ENCODE measurements around the gene BLNK. TPM values are rescaled to one million over a fixed set of nuclear protein-coding genes. Genes with fewer than 3 reads are reported as not detected.
A peak's percentile ranks its signal among the peaks of the same experiment; 100 is the strongest.

The BLNK gene
- total and polyA plus RNA-seq, 9 donors, result 1.2 to 3.2 (median 1.6) TPM

- Histone ChIP-seq H3K27me3 (ENCODE audit: control insufficient read depth, insufficient read depth, low read length) (no peaks in the 10 kb centered on the region), H3K9me3 (replicated peaks; ENCODE audit: control insufficient read depth, low read depth, low read length) (no peaks in the 10 kb centered on the region), H3K4me3 (ENCODE audit: low read length) (no peak overlapping the region), H3K36me3 (ENCODE audit: control insufficient read depth, insufficient read depth, low read length) (no peaks in the 10 kb centered on the region), H3K4me1 (ENCODE audit: control insufficient read depth, insufficient read depth, low read length) (no peaks in the 10 kb centered on the region), H3K27ac (ENCODE audit: low read length) (no peak overlapping the region)
- WGBS (ENCODE audit: insufficient coverage), result no CpG with 5 or more reads among the region's 5 CpGs
- no peak for DNase-seq
Measured at GRCh38 chr10:96288151-96288621, 16.8 kb upstream of the BLNK start.

GRCh38 chr10:96287392-96288105 lies 16.2 kb upstream of the BLNK start:
- no peaks in the 10 kb centered on the region for H3K4me1 ChIP-seq (ENCODE audit: control insufficient read depth, insufficient read depth, low read length)
- no peaks in the 10 kb centered on the region for H3K36me3 ChIP-seq (ENCODE audit: control insufficient read depth, insufficient read depth, low read length)
- H3K27ac ChIP-seq (ENCODE audit: low read length), result no peak overlapping the region
- H3K9me3 ChIP-seq (replicated peaks; ENCODE audit: control insufficient read depth, low read depth, low read length), result no peaks in the 10 kb centered on the region
- no peak overlapping the region for H3K4me3 ChIP-seq (ENCODE audit: low read length)
- WGBS (ENCODE audit: insufficient coverage), result 20% methylated on average over 2 of the region's 6 CpGs
- peak; percentile 78 for DNase-seq
- no peaks in the 10 kb centered on the region for H3K27me3 ChIP-seq (ENCODE audit: control insufficient read depth, insufficient read depth, low read length)

- no peaks in the 10 kb centered on the region for H3K9me3 ChIP-seq (replicated peaks; ENCODE audit: control insufficient read depth, low read depth, low read length)
- no peaks in the 10 kb centered on the region for H3K4me1 ChIP-seq (ENCODE audit: control insufficient read depth, insufficient read depth, low read length)
- DNase-seq, result no peak
- no peak overlapping the region for H3K4me3 ChIP-seq (ENCODE audit: low read length)
- 42% methylated on average over 4 of the region's 8 CpGs for WGBS (ENCODE audit: insufficient coverage)
- H3K27me3 ChIP-seq (ENCODE audit: control insufficient read depth, insufficient read depth, low read length), result no peaks in the 10 kb centered on the region
- H3K36me3 ChIP-seq (ENCODE audit: control insufficient read depth, insufficient read depth, low read length), result no peaks in the 10 kb centered on the region
- H3K27ac ChIP-seq (ENCODE audit: low read length), result no peak overlapping the region
Measured at GRCh38 chr10:96285331-96285752, 14.0 kb upstream of the BLNK start.

GRCh38 chr10:96283756-96284155 lies 12.4 kb upstream of the BLNK start:
- no peaks in the 10 kb centered on the region for H3K27me3 ChIP-seq (ENCODE audit: control insufficient read depth, insufficient read depth, low read length)

GRCh38 chr10:96283351-96283750 lies 12.0 kb upstream of the BLNK start:
- Histone ChIP-seq H3K27me3 (ENCODE audit: control insufficient read depth, insufficient read depth, low read length) (no peaks in the 10 kb centered on the region), H3K9me3 (replicated peaks; ENCODE audit: control insufficient read depth, low read depth, low read length) (no peaks in the 10 kb centered on the region), H3K36me3 (ENCODE audit: control insufficient read depth, insufficient read depth, low read length) (no peaks in the 10 kb centered on the region), H3K4me1 (ENCODE audit: control insufficient read depth, insufficient read depth, low read length) (no peaks in the 10 kb centered on the region), H3K27ac (ENCODE audit: low read length) (no peak overlapping the region), H3K4me3 (ENCODE audit: low read length) (no peak overlapping the region)
- no peak for DNase-seq
- WGBS (ENCODE audit: insufficient coverage), result 40% methylated on average over 1 of the region's 2 CpGs

More at GRCh38 chr10:96283756-96284155, 12.4 kb upstream of the BLNK start:
- no peak for DNase-seq
- no peaks in the 10 kb centered on the region for H3K9me3 ChIP-seq (replicated peaks; ENCODE audit: control insufficient read depth, low read depth, low read length)
- no peak overlapping the region for H3K4me3 ChIP-seq (ENCODE audit: low read length)
- no peak overlapping the region for H3K27ac ChIP-seq (ENCODE audit: low read length)
- H3K4me1 ChIP-seq (ENCODE audit: control insufficient read depth, insufficient read depth, low read length), result no peaks in the 10 kb centered on the region
- no peaks in the 10 kb centered on the region for H3K36me3 ChIP-seq (ENCODE audit: control insufficient read depth, insufficient read depth, low read length)
- WGBS (ENCODE audit: insufficient coverage), result no CpG with 5 or more reads among the region's 6 CpGs

GRCh38 chr10:96281444-96282029 lies 10.2 kb upstream of the BLNK start:
- H3K27me3 ChIP-seq (ENCODE audit: control insufficient read depth, insufficient read depth, low read length), result no peaks in the 10 kb centered on the region

GRCh38 chr10:96280859-96281258 lies 9.5 kb upstream of the BLNK start:
- H3K36me3 ChIP-seq (ENCODE audit: control insufficient read depth, insufficient read depth, low read length), result no peaks in the 10 kb centered on the region
- no peak overlapping the region for H3K4me3 ChIP-seq (ENCODE audit: low read length)
- no peaks in the 10 kb centered on the region for H3K9me3 ChIP-seq (replicated peaks; ENCODE audit: control insufficient read depth, low read depth, low read length)
- no peak overlapping the region for H3K27ac ChIP-seq (ENCODE audit: low read length)
- no peaks in the 10 kb centered on the region for H3K27me3 ChIP-seq (ENCODE audit: control insufficient read depth, insufficient read depth, low read length)
- no peak for DNase-seq
- no peaks in the 10 kb centered on the region for H3K4me1 ChIP-seq (ENCODE audit: control insufficient read depth, insufficient read depth, low read length)
- 40% methylated on average over 1 of the region's 2 CpGs for WGBS (ENCODE audit: insufficient coverage)

More at GRCh38 chr10:96281444-96282029, 10.2 kb upstream of the BLNK start:
- H3K27ac ChIP-seq (ENCODE audit: low read length), result no peak overlapping the region
- H3K9me3 ChIP-seq (replicated peaks; ENCODE audit: control insufficient read depth, low read depth, low read length), result no peaks in the 10 kb centered on the region
- WGBS (ENCODE audit: insufficient coverage), result no CpG with 5 or more reads among the region's 3 CpGs
- no peaks in the 10 kb centered on the region for H3K4me1 ChIP-seq (ENCODE audit: control insufficient read depth, insufficient read depth, low read length)
- H3K36me3 ChIP-seq (ENCODE audit: control insufficient read depth, insufficient read depth, low read length), result no peaks in the 10 kb centered on the region
- DNase-seq, result no peak
- no peak overlapping the region for H3K4me3 ChIP-seq (ENCODE audit: low read length)

- no peak for DNase-seq
- no peaks in the 10 kb centered on the region for H3K36me3 ChIP-seq (ENCODE audit: control insufficient read depth, insufficient read depth, low read length)
- H3K27me3 ChIP-seq (ENCODE audit: control insufficient read depth, insufficient read depth, low read length), result no peaks in the 10 kb centered on the region
- 86% methylated on average over 3 of the region's 3 CpGs for WGBS (ENCODE audit: insufficient coverage)
- no peak overlapping the region for H3K4me3 ChIP-seq (ENCODE audit: low read length)
- no peaks in the 10 kb centered on the region for H3K9me3 ChIP-seq (replicated peaks; ENCODE audit: control insufficient read depth, low read depth, low read length)
- no peak overlapping the region for H3K27ac ChIP-seq (ENCODE audit: low read length)
- H3K4me1 ChIP-seq (ENCODE audit: control insufficient read depth, insufficient read depth, low read length), result no peaks in the 10 kb centered on the region
Measured at GRCh38 chr10:96279191-96279641, 7.8 kb upstream of the BLNK start.

- Histone ChIP-seq H3K4me3 (ENCODE audit: low read length) (no peak overlapping the region), H3K9me3 (replicated peaks; ENCODE audit: control insufficient read depth, low read depth, low read length) (no peaks in the 10 kb centered on the region), H3K4me1 (ENCODE audit: control insufficient read depth, insufficient read depth, low read length) (no peaks in the 10 kb centered on the region), H3K27ac (ENCODE audit: low read length) (no peak overlapping the region), H3K36me3 (ENCODE audit: control insufficient read depth, insufficient read depth, low read length) (no peaks in the 10 kb centered on the region), H3K27me3 (ENCODE audit: control insufficient read depth, insufficient read depth, low read length) (no peaks in the 10 kb centered on the region)
- WGBS (ENCODE audit: insufficient coverage), result 50% methylated on average over 1 of the region's 1 CpG
- no peak for DNase-seq
Measured at GRCh38 chr10:96276831-96277230, 5.5 kb upstream of the BLNK start.

GRCh38 chr10:96276426-96276825 lies 5.1 kb upstream of the BLNK start:
- no peaks in the 10 kb centered on the region for H3K9me3 ChIP-seq (replicated peaks; ENCODE audit: control insufficient read depth, low read depth, low read length)
- no peak overlapping the region for H3K27ac ChIP-seq (ENCODE audit: low read length)

More at GRCh38 chr10:96276426-96276825, 5.1 kb upstream of the BLNK start:
- H3K4me3 ChIP-seq (ENCODE audit: low read length), result no peak overlapping the region
- no peak for DNase-seq
- no peaks in the 10 kb centered on the region for H3K36me3 ChIP-seq (ENCODE audit: control insufficient read depth, insufficient read depth, low read length)
- no peaks in the 10 kb centered on the region for H3K27me3 ChIP-seq (ENCODE audit: control insufficient read depth, insufficient read depth, low read length)
- 88% methylated on average over 6 of the region's 6 CpGs for WGBS (ENCODE audit: insufficient coverage)
- H3K4me1 ChIP-seq (ENCODE audit: control insufficient read depth, insufficient read depth, low read length), result no peaks in the 10 kb centered on the region

Data from muscle of leg (tissue), 11 donors.